K562 (cell line): Measurements from ENCODE around the gene TLR8. TPM values are rescaled to one million over a fixed set of nuclear protein-coding genes. Genes with fewer than 3 reads are reported as not detected.
A peak's percentile ranks its signal among the peaks of the same experiment; 100 is the strongest.

Experiments used
- BRCA1 ChIP-seq, 2 experiments: fragments of 450-650 bp in 1 of 2; sonication (generic) in 1 of 2; formaldehyde crosslinking in 1 of 2; IDR thresholded peaks; 2 replicates each; pipeline versions ENCODE4 v1.5.0 to v1.6.1; 2017 to 2020; ENCODE audit warnings: mild to moderate bottlenecking in 1 of 2, missing genetic modification reagents in 1 of 2
- GATA2 ChIP-seq: sonication (generic); formaldehyde crosslinking; IDR thresholded peaks from 2 replicates; pipeline ENCODE4 v1.4.0; 2020; ENCODE audit warnings: mild to moderate bottlenecking, missing genetic modification reagents
- IFI16 ChIP-seq: fragments of 250-450 bp; sonication (Bioruptor Pico); IDR thresholded peaks from 2 replicates; pipeline ENCODE4 v2.1.2; 2022; ENCODE audit warnings: mild to moderate bottlenecking, inconsistent platforms
- MXI1 ChIP-seq: IDR thresholded peaks from 2 replicates; pipeline ENCODE4 v1.6.1; 2011; ENCODE audit warnings: low read depth, mild to moderate bottlenecking, improper control_type of control experiment, low read length
- NEUROD1 ChIP-seq: fragments of 150-350 bp; IDR thresholded peaks from 2 replicates; pipeline ENCODE4 v1.6.1; 2014; ENCODE audit warnings: borderline replicate concordance, low read length, low read depth; ENCODE audit not compliant: partially characterized antibody
- POLR2H ChIP-seq: IDR thresholded peaks from 2 replicates; pipeline ENCODE4 v1.6.1; 2016; ENCODE audit warnings: missing genetic modification characterization, low read depth, mild to moderate bottlenecking, control low read depth, missing compliant biosample characterization, moderate library complexity
- RBBP5 ChIP-seq: fragments of 200-600 bp; sonication (generic); IDR thresholded peaks from 2 replicates; pipeline ENCODE4 v1.6.1; 2012; ENCODE audit warnings: borderline replicate concordance, mild to moderate bottlenecking, low read length, control low read depth, inconsistent platforms; ENCODE audit not compliant: insufficient read depth, poor library complexity, severe bottlenecking
- TAL1 ChIP-seq: fragments of 450-650 bp; IDR thresholded peaks from 2 replicates; pipeline ENCODE4 v1.6.1; 2016; ENCODE audit warnings: mild to moderate bottlenecking
- TEAD2 ChIP-seq: fragments of 450-650 bp; IDR thresholded peaks from 2 replicates; pipeline ENCODE4 v1.6.1; 2016; ENCODE audit warnings: missing genetic modification characterization, control low read depth, missing compliant biosample characterization
- TSHZ1 ChIP-seq: fragments of 250-450 bp; sonication (Bioruptor Pico); IDR thresholded peaks from 2 replicates; pipeline ENCODE4 v1.4.0; 2020; ENCODE audit warnings: mild to moderate bottlenecking, moderate library complexity
- ZBTB34 ChIP-seq: fragments of 250-450 bp; sonication (Bioruptor Pico); IDR thresholded peaks from 2 replicates; pipeline ENCODE4 v1.8.0; 2021; ENCODE audit warnings: mild to moderate bottlenecking, moderate library complexity
- ZNF24 ChIP-seq: fragments of 450-650 bp; IDR thresholded peaks from 2 replicates; pipeline ENCODE4 v1.6.1; 2016
- ZNF282 ChIP-seq: sonication (generic); formaldehyde crosslinking; IDR thresholded peaks from 2 replicates; pipeline ENCODE4 v1.8.1; 2023; ENCODE audit warnings: missing genetic modification reagents
- ZNF609 ChIP-seq: sonication (generic); formaldehyde crosslinking; IDR thresholded peaks from 2 replicates; pipeline ENCODE4 v1.8.1; 2023; ENCODE audit warnings: missing genetic modification reagents, mild to moderate bottlenecking, borderline replicate concordance
- ZNF766 ChIP-seq: fragments of 200-800 bp; sonication (Bioruptor generic); conservative IDR thresholded peaks from 2 replicates; pipeline ENCODE4 v1.6.1; 2016; ENCODE audit warnings: missing genetic modification characterization, missing compliant biosample characterization
- polyA plus RNA-seq, 8 experiments: library from polyadenylated mRNA; depleted of rRNA in 4 of 8; stranded (reverse) in 5 of 8; unstranded in 3 of 8; fragments of >200 nt; fragmentation: Nextera tagmentation in 2 of 8; fragmentation: Illumina TruSeq in 1 of 8; extraction: Ambion mirVana in 2 of 8; extraction: Trizol in 1 of 8; gene quantifications; 2 replicates each; pipeline versions ENCODE4 v1.2.1 to v1.2.3, GENCODE V29; 2011 to 2014; ENCODE audit warnings: inconsistent platforms in 1 of 8, missing spikeins in 1 of 8
- total RNA-seq, 7 experiments: library from RNA; depleted of rRNA in 6 of 7; stranded (reverse); fragments of >200 nt in 6 of 7; fragmentation: Illumina TruSeq in 2 of 7; extraction: Trizol in 2 of 7; gene quantifications; 2 replicates each; pipeline versions ENCODE4 v1.2.1 to v1.2.3, GENCODE V29; 2011 to 2021; ENCODE audit warnings: low replicate concordance in 1 of 7

TLR8 gene
- total and polyA plus RNA-seq, 9 of the 15 experiments (the other 6 are each of a cell fraction or from before 2014, with no cell fraction given) = not detected

- TF ChIP-seq ZNF609 (CRISPR knock-in tag) (no peak), NEUROD1 (no peak), POLR2H (tag) (no peak), TSHZ1 (CRISPR knock-in tag) (peak; percentile 55; the same call in 1 of the 2 replicates), TAL1 (0 out of 2 replicates have a peak, but pooled peaks have one; percentile 14), ZNF24 (no peak), ZNF766 (CRISPR knock-in tag) (peak; percentile 64), TEAD2 (tag) (no peak), BRCA1 (IDR thresholded peaks at IDR 0.05) (no peak), BRCA1 (CRISPR knock-in tag; IDR thresholded peaks at IDR 0.05) (no peak), GATA2 (CRISPR knock-in tag) (peak; percentile 71), RBBP5 (no peak), ZBTB34 (CRISPR knock-in tag) (no peak), IFI16 (CRISPR knock-in tag) (0 out of 2 replicates have a peak, but pooled peaks have one; percentile 24), ZNF282 (no peak), MXI1 (no peak)
Measured at GRCh38 chrX:12949927-12950656, 43.7 kb downstream of the TLR8 start (continued).
